K562 (cell line): ENCODE data around the gene SH3TC2.

Experiments used
- FOSL1 ChIP-seq: fragments of 200-800 bp; sonication (Bioruptor generic); conservative IDR thresholded peaks from 2 replicates; pipeline ENCODE4 v1.6.1; 2016; ENCODE audit warnings: missing genetic modification characterization, missing compliant biosample characterization
- U2AF1 ChIP-seq: fragments of 200-400 bp; formaldehyde crosslinking; optimal IDR thresholded peaks from 2 replicates; pipeline ENCODE3; 2017; ENCODE audit warnings: mild to moderate bottlenecking, low read depth, low read length, moderate library complexity

DNA sequence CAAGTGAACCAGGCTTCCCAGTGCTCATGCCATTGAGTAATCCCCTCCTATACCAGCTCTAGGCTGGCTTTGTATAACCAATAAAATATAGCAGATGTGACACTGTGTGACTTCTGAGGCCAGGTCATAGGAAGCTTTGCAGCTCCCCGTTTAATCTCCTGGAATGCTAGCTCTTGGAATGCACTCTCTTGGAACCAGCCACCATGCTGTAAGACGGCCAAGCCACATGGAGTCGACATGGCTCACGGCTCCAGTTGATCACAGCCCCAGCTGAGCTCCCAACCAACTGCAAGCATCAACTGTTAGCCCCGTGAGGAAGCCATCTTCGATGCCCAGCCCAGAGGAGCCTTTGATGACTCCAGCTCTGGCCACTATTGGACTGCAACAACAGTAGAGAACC is 74.5 kb downstream of the SH3TC2 start:
- TF ChIP-seq U2AF1 (no peak), FOSL1 (no peak)
